Measurements from ENCODE around the gene MAP7. TPM values are rescaled to one million over a fixed set of nuclear protein-coding genes. Genes with fewer than 3 reads are reported as not detected.
A peak's percentile ranks its signal among the peaks of the same experiment; 100 is the strongest.

MAP7 gene
- total RNA-seq, 1 donor from 2014 or later = 101 TPM

GRCh38 chr6:136319732-136320131 lies 230.5 kb downstream of the MAP7 start:
- peaks cover 3% of the 10 kb centered on the region for H3K27me3 Mint-ChIP-seq

GRCh38 chr6:136318676-136319075 lies 231.5 kb downstream of the MAP7 start:
- Mint-ChIP-seq H3K27me3 (peaks cover 3% of the 10 kb centered on the region), H3K27ac (no peak overlapping the region), H3K4me3 (ENCODE audit: low read depth) (no peak overlapping the region), H3K4me1 (ENCODE audit: low read depth) (peaks cover 7% of the 10 kb centered on the region), H3K9me3 (ENCODE audit: low read depth) (no peaks in the 10 kb centered on the region), H3K36me3 (ENCODE audit: insufficient read depth) (no peaks in the 10 kb centered on the region)
- no peak for TF ChIP-seq CTCF (IDR thresholded peaks at IDR 0.05; ENCODE audit: unreplicated experiment)
- DNase-seq (ENCODE audit: low spot score, unreplicated experiment) = no peak

More at GRCh38 chr6:136319732-136320131, 230.5 kb downstream of the MAP7 start:
- no peak for DNase-seq (ENCODE audit: low spot score, unreplicated experiment)
- H3K36me3 Mint-ChIP-seq (ENCODE audit: insufficient read depth) = no peaks in the 10 kb centered on the region
- H3K27ac Mint-ChIP-seq = no peak overlapping the region
- H3K4me1 Mint-ChIP-seq (ENCODE audit: low read depth) = peaks cover 9% of the 10 kb centered on the region
- H3K4me3 Mint-ChIP-seq (ENCODE audit: low read depth) = no peak overlapping the region
- TF ChIP-seq CTCF (IDR thresholded peaks at IDR 0.05; ENCODE audit: unreplicated experiment) = no peak
- H3K9me3 Mint-ChIP-seq (ENCODE audit: low read depth) = no peaks in the 10 kb centered on the region

- Mint-ChIP-seq H3K27ac (no peak overlapping the region), H3K36me3 (ENCODE audit: insufficient read depth) (no peaks in the 10 kb centered on the region), H3K9me3 (ENCODE audit: low read depth) (no peaks in the 10 kb centered on the region), H3K4me3 (ENCODE audit: low read depth) (no peak overlapping the region), H3K27me3 (peaks cover 7% of the 10 kb centered on the region), H3K4me1 (ENCODE audit: low read depth) (peaks cover 2% of the 10 kb centered on the region)
- no peak for TF ChIP-seq CTCF (IDR thresholded peaks at IDR 0.05; ENCODE audit: unreplicated experiment)
- DNase-seq (ENCODE audit: low spot score, unreplicated experiment) = no peak
Measured at GRCh38 chr6:136317971-136318370, 232.3 kb downstream of the MAP7 start.

GRCh38 chr6:136317021-136317694 lies 233.1 kb downstream of the MAP7 start:
- H3K4me3 Mint-ChIP-seq (ENCODE audit: low read depth) = no peak overlapping the region
- no peaks in the 10 kb centered on the region for H3K9me3 Mint-ChIP-seq (ENCODE audit: low read depth)
- H3K4me1 Mint-ChIP-seq (ENCODE audit: low read depth) = no peaks in the 10 kb centered on the region
- DNase-seq (ENCODE audit: low spot score, unreplicated experiment) = peak; percentile 32
- peak; percentile 85 for TF ChIP-seq CTCF (IDR thresholded peaks at IDR 0.05; ENCODE audit: unreplicated experiment)
- peaks cover 7% of the 10 kb centered on the region for H3K27me3 Mint-ChIP-seq
- peak overlapping the region; percentile 33 for H3K27ac Mint-ChIP-seq
- H3K36me3 Mint-ChIP-seq (ENCODE audit: insufficient read depth) = no peaks in the 10 kb centered on the region

GRCh38 chr6:136315594-136315993 lies 234.6 kb downstream of the MAP7 start:
- Mint-ChIP-seq H3K27me3 (peaks cover 7% of the 10 kb centered on the region), H3K36me3 (ENCODE audit: insufficient read depth) (no peaks in the 10 kb centered on the region), H3K9me3 (ENCODE audit: low read depth) (no peaks in the 10 kb centered on the region), H3K27ac (no peak overlapping the region), H3K4me3 (ENCODE audit: low read depth) (no peak overlapping the region), H3K4me1 (ENCODE audit: low read depth) (no peaks in the 10 kb centered on the region)
- no peak for TF ChIP-seq CTCF (IDR thresholded peaks at IDR 0.05; ENCODE audit: unreplicated experiment)
- DNase-seq (ENCODE audit: low spot score, unreplicated experiment) = no peak
